ENCODE results near the gene MSI2. TPM values are rescaled to one million over a fixed set of nuclear protein-coding genes. Genes with fewer than 3 reads are reported as not detected.

MSI2 gene
- total RNA-seq, 8 experiments from 2014 or later, result 33.0 to 114 (median 67.5) TPM

GRCh38 chr17:57552114-57552624 lies 295.8 kb downstream of the MSI2 start:
- 14 to 100% (median 45%) methylated on average over 1 to 5 of the region's 11 CpGs; no CpG with 5 or more reads in 2 of the 10 experiments for WGBS, 10 experiments
- Histone ChIP-seq H3K27ac (no peak overlapping the region), H3K4me3 (no peak overlapping the region), H3K4me1 (replicated peaks in 1 of 2) (peaks cover 100% of the 10 kb centered on the region in 2 donors)
- peak in 6 of 8 experiments; percentile 16 to 63 (median 24) for ATAC-seq (replicated peaks in 6 of 8)
- in situ Hi-C loops (cut with MboI; ENCODE audit: low pct_unique_long_range_greater_than_20kb in 2 of 9, low sequenced_read_pairs in 9 of 9, unreplicated experiment in 9 of 9), result no loop called here

- Histone ChIP-seq H3K4me1 (replicated peaks in 1 of 2) (peaks cover 100% of the 10 kb centered on the region in 2 donors), H3K4me3 (peak overlapping the region in 2 of 5 donors; percentile 1 to 19), H3K27ac (peak overlapping the region; percentile 49 to 61)
- in situ Hi-C loops (cut with MboI; ENCODE audit: low pct_unique_long_range_greater_than_20kb in 2 of 9, low sequenced_read_pairs in 9 of 9, unreplicated experiment in 9 of 9), result no loop called here
- peak in 5 of 8 experiments; percentile 67 to 78 (median 75) for ATAC-seq (replicated peaks in 6 of 8)
- WGBS, 10 experiments, result 0 to 100% (median 5%) methylated on average over 1 to 9 of the region's 12 CpGs; no CpG with 5 or more reads in 1 of the 10 experiments
Observed at GRCh38 chr17:57553526-57553925, 297.2 kb downstream of the MSI2 start.

- 10 to 100% (median 64%) methylated on average over 1 to 6 of the region's 14 CpGs; no CpG with 5 or more reads in 4 of the 10 experiments for WGBS, 10 experiments
- Histone ChIP-seq H3K4me3 (peak overlapping the region in 2 of 5 donors; percentile 1 to 19), H3K4me1 (replicated peaks in 1 of 2) (peaks cover 97 to 100% of the 10 kb centered on the region in 2 donors), H3K27ac (peak overlapping the region; percentile 49 to 61)
- ATAC-seq (replicated peaks in 6 of 8), result peak in 6 of 8 experiments; percentile 16 to 38 (median 30)
- in situ Hi-C loops (cut with MboI; ENCODE audit: low pct_unique_long_range_greater_than_20kb in 2 of 9, low sequenced_read_pairs in 9 of 9, unreplicated experiment in 9 of 9), result no loop called here
Observed at GRCh38 chr17:57553991-57554825, 297.9 kb downstream of the MSI2 start.

GRCh38 chr17:57554826-57555635 lies 298.7 kb downstream of the MSI2 start:
- no peak overlapping the region for H3K4me3 ChIP-seq
- H3K27ac ChIP-seq, result peak overlapping the region in 1 of 2 donors; percentile 36
- H3K4me1 ChIP-seq (replicated peaks in 1 of 2), result peaks cover 95 to 99% of the 10 kb centered on the region in 2 donors
- in situ Hi-C loops (cut with MboI; ENCODE audit: low pct_unique_long_range_greater_than_20kb in 2 of 9, low sequenced_read_pairs in 9 of 9, unreplicated experiment in 9 of 9), result no loop called here
- ATAC-seq (replicated peaks in 6 of 8), result no peak
- 40 to 100% (median 86%) methylated on average over 1 to 3 of the region's 16 CpGs; no CpG with 5 or more reads in 3 of the 10 experiments for WGBS, 10 experiments

GRCh38 chr17:57555636-57556175 lies 299.4 kb downstream of the MSI2 start:
- in situ Hi-C loops (cut with MboI; ENCODE audit: low pct_unique_long_range_greater_than_20kb in 2 of 9, low sequenced_read_pairs in 9 of 9, unreplicated experiment in 9 of 9), result no loop called here
- Histone ChIP-seq H3K4me1 (replicated peaks in 1 of 2) (peaks cover 93 to 94% of the 10 kb centered on the region in 2 donors), H3K4me3 (no peak overlapping the region), H3K27ac (no peak overlapping the region)
- ATAC-seq (replicated peaks in 6 of 8), result no peak
- 0% methylated on average over 1 of the region's 1 CpG; no CpG with 5 or more reads in 9 of the 10 experiments for WGBS, 10 experiments

GRCh38 chr17:57556320-57556719 lies 300.0 kb downstream of the MSI2 start:
- in situ Hi-C loops (cut with MboI; ENCODE audit: low pct_unique_long_range_greater_than_20kb in 2 of 9, low sequenced_read_pairs in 9 of 9, unreplicated experiment in 9 of 9), result no loop called here
- ATAC-seq (replicated peaks in 6 of 8), result no peak
- Histone ChIP-seq H3K4me3 (no peak overlapping the region), H3K4me1 (replicated peaks in 1 of 2) (peaks cover 91 to 94% of the 10 kb centered on the region in 2 donors), H3K27ac (no peak overlapping the region)
- 60 to 100% (median 93%) methylated on average over 1 to 5 of the region's 5 CpGs; no CpG with 5 or more reads in 3 of the 10 experiments for WGBS, 10 experiments

GRCh38 chr17:57556977-57557376 lies 300.7 kb downstream of the MSI2 start:
- WGBS, 10 experiments, result 80 to 100% (median 94%) methylated on average over 1 to 6 of the region's 8 CpGs; no CpG with 5 or more reads in 2 of the 10 experiments
- H3K27ac ChIP-seq, result peak overlapping the region in 1 of 2 donors; percentile 77
- in situ Hi-C loops (cut with MboI; ENCODE audit: low pct_unique_long_range_greater_than_20kb in 2 of 9, low sequenced_read_pairs in 9 of 9, unreplicated experiment in 9 of 9), result no loop called here
- H3K4me3 ChIP-seq, result no peak overlapping the region
- no peak for ATAC-seq (replicated peaks in 6 of 8)
- peaks cover 88 to 91% of the 10 kb centered on the region in 2 donors for H3K4me1 ChIP-seq (replicated peaks in 1 of 2)

GRCh38 chr17:57557416-57557815 lies 301.1 kb downstream of the MSI2 start:
- no peak overlapping the region for H3K4me3 ChIP-seq
- in situ Hi-C loops (cut with MboI; ENCODE audit: low pct_unique_long_range_greater_than_20kb in 2 of 9, low sequenced_read_pairs in 9 of 9, unreplicated experiment in 9 of 9), result no loop called here
- peak in 3 of 8 experiments; percentile 12 to 38 (median 31) for ATAC-seq (replicated peaks in 6 of 8)
- WGBS, 10 experiments, result 67 to 100% (median 80%) methylated on average over 1 to 4 of the region's 4 CpGs; no CpG with 5 or more reads in 3 of the 10 experiments
- peak overlapping the region; percentile 22 to 77 for H3K27ac ChIP-seq
- peaks cover 86 to 87% of the 10 kb centered on the region in 2 donors for H3K4me1 ChIP-seq (replicated peaks in 1 of 2)

- in situ Hi-C loops (cut with MboI; ENCODE audit: low pct_unique_long_range_greater_than_20kb in 2 of 9, low sequenced_read_pairs in 9 of 9, unreplicated experiment in 9 of 9), result no loop called here
- Histone ChIP-seq H3K4me3 (peak overlapping the region in 1 of 5 donors; percentile 2), H3K27ac (peak overlapping the region; percentile 36 to 77), H3K4me1 (replicated peaks in 1 of 2) (peaks cover 81 to 83% of the 10 kb centered on the region in 2 donors)
- WGBS, 10 experiments, result 0 to 69% (median 6%) methylated on average over 1 to 18 of the region's 22 CpGs; no CpG with 5 or more reads in 3 of the 10 experiments
- ATAC-seq (replicated peaks in 6 of 8), result peak; percentile 60 to 96 (median 73)
Observed at GRCh38 chr17:57557834-57558681, 301.7 kb downstream of the MSI2 start.

GRCh38 chr17:57559226-57559625 lies 302.9 kb downstream of the MSI2 start:
- WGBS, 10 experiments, result 60 to 100% (median 97%) methylated on average over 1 to 6 of the region's 7 CpGs; no CpG with 5 or more reads in 4 of the 10 experiments
- Histone ChIP-seq H3K27ac (no peak overlapping the region), H3K4me1 (replicated peaks in 1 of 2) (peaks cover 81% of the 10 kb centered on the region in 2 donors), H3K4me3 (no peak overlapping the region)
- in situ Hi-C loops (cut with MboI; ENCODE audit: low pct_unique_long_range_greater_than_20kb in 2 of 9, low sequenced_read_pairs in 9 of 9, unreplicated experiment in 9 of 9), result no loop called here
- no peak for ATAC-seq (replicated peaks in 6 of 8)

GRCh38 chr17:57559634-57560318 lies 303.5 kb downstream of the MSI2 start:
- no peak for ATAC-seq (replicated peaks in 6 of 8)
- in situ Hi-C loops (cut with MboI; ENCODE audit: low pct_unique_long_range_greater_than_20kb in 2 of 9, low sequenced_read_pairs in 9 of 9, unreplicated experiment in 9 of 9), result no loop called here
- Histone ChIP-seq H3K27ac (no peak overlapping the region), H3K4me3 (no peak overlapping the region), H3K4me1 (replicated peaks in 1 of 2) (peaks cover 78 to 81% of the 10 kb centered on the region in 2 donors)
- WGBS, 10 experiments, result 51 to 100% (median 78%) methylated on average over 1 to 11 of the region's 14 CpGs; no CpG with 5 or more reads in 2 of the 10 experiments

All from motor neuron (in vitro differentiated cells).